Measurements from ENCODE around the gene PFN4. TPM values are rescaled to one million over a fixed set of nuclear protein-coding genes. Genes with fewer than 3 reads are reported as not detected.
A peak's percentile ranks its signal among the peaks of the same experiment; 100 is the strongest.

The PFN4 gene
- polyA plus RNA-seq, 1 of the 3 experiments (the other 2 are of a cell fraction): 0.61 TPM

DNA sequence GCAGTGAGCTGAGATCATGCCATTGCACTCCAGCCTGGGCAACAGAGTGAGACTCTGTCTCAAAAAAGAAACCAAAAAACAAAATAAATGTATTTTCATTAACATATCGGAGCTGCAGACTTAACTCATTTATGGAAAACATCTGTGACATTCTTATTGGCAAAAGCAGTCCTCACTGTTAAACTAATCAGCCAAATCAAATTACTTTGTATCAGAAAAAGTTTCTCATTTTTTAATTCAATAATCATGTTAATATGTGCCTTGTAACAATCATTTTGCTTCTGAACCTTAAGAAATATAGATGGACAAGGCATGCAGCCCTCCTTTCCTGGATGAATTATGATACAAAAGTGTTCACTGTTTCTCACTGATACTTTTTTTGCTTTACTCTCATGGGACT, 20.5 kb downstream of the PFN4 start:
- H3K4me3 ChIP-seq (ENCODE audit: low read depth in 2 of 2, low read length in 1 of 2): no peak overlapping the region
- no peaks in the 10 kb centered on the region for H3K9me2 ChIP-seq
- peaks cover 8% of the 10 kb centered on the region; the same call in 1 of the 2 replicates for H3K9me3 ChIP-seq
- H3K36me3 ChIP-seq (replicated peaks in 1 of 2; ENCODE audit: control insufficient read depth in 1 of 2, insufficient read depth in 2 of 2, low read length in 1 of 2): peaks cover 0 to 3% of the 10 kb centered on the region in 2 experiments
- H3K4me2 ChIP-seq: no peak overlapping the region
- ChIA-PET CTCF (interaction anchor here (1.1 to 5.5 kb wide), 3 partner anchors 16 to 78 kb away, joined by 3 to 38 read pairs (median 3); partner anchors contain the start of gene TP53I3), POLR2A (interaction anchor here (0.6 kb wide), 1 partner anchor 18 kb away, joined by 3 read pairs; the partner anchor contains the start of gene TP53I3)
- H3K4me1 ChIP-seq (ENCODE audit: control insufficient read depth in 1 of 2, insufficient read depth in 2 of 2, low read depth in 1 of 2, low read length in 1 of 2): peaks cover 0 to 11% of the 10 kb centered on the region in 2 experiments; a peak in 2 of 4 replicates
- no peaks in the 10 kb centered on the region for H3K79me2 ChIP-seq (ENCODE audit: insufficient read depth)
- H3K27ac ChIP-seq (ENCODE audit: low read depth in 2 of 2, low read length in 1 of 2): no peak overlapping the region
- H4K20me1 ChIP-seq (ENCODE audit: insufficient read depth): no peaks in the 10 kb centered on the region
- H2AFZ ChIP-seq (ENCODE audit: low read depth): no peak overlapping the region
- TF ChIP-seq TEAD4 (IDR thresholded peaks at IDR 0.05; ENCODE audit: borderline replicate concordance, insufficient read depth) (0 out of 2 replicates have a peak, but pooled peaks have one; percentile 14), FOSL2 (IDR thresholded peaks at IDR 0.05; ENCODE audit: borderline replicate concordance, low read depth) (no peak), EP300 (IDR thresholded peaks at IDR 0.05; ENCODE audit: borderline replicate concordance in 1 of 2, low read depth in 1 of 2, low read length in 1 of 2) (peak in 1 of 2 experiments; percentile 72; a peak in 2 of 4 replicates), SIN3A (IDR thresholded peaks at IDR 0.05; ENCODE audit: borderline replicate concordance, low read depth, low read length) (no peak), ELF1 (IDR thresholded peaks at IDR 0.05) (no peak), TCF12 (IDR thresholded peaks at IDR 0.05) (no peak), GATA2 (CRISPR knock-in tag; IDR thresholded peaks at IDR 0.05) (no peak), FOXM1 (IDR thresholded peaks at IDR 0.05; ENCODE audit: low read depth) (no peak), RFX5 (IDR thresholded peaks at IDR 0.05; ENCODE audit: low read length) (no peak), SMC3 (IDR thresholded peaks at IDR 0.05; ENCODE audit: low read depth, low read length) (no peak), EZH2phosphoT487 (IDR thresholded peaks at IDR 0.05; ENCODE audit: borderline replicate concordance, low read depth) (no peak), YY1 (IDR thresholded peaks at IDR 0.05; ENCODE audit: low read depth) (no peak), TAF1 (IDR thresholded peaks at IDR 0.05; ENCODE audit: borderline replicate concordance, low read depth, low read length) (no peak), JUND (IDR thresholded peaks at IDR 0.05) (no peak), GABPA (IDR thresholded peaks at IDR 0.05; ENCODE audit: low read depth) (no peak), RCOR1 (IDR thresholded peaks at IDR 0.05; ENCODE audit: low read length) (peak; percentile 45; the same call in 1 of the 2 replicates)
- TF ChIP-seq, protein P1, sequence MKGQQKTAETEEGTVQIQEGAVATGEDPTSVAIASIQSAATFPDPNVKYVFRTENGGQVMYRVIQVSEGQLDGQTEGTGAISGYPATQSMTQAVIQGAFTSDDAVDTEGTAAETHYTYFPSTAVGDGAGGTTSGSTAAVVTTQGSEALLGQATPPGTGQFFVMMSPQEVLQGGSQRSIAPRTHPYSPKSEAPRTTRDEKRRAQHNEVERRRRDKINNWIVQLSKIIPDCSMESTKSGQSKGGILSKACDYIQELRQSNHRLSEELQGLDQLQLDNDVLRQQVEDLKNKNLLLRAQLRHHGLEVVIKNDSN (IDR thresholded peaks at IDR 0.05; ENCODE audit: borderline replicate concordance, low read depth): no peak
- TF ChIP-seq, protein P2, sequence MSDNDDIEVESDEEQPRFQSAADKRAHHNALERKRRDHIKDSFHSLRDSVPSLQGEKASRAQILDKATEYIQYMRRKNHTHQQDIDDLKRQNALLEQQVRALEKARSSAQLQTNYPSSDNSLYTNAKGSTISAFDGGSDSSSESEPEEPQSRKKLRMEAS (IDR thresholded peaks at IDR 0.05; ENCODE audit: low read depth): no peak
- TF ChIP-seq, protein P3, sequence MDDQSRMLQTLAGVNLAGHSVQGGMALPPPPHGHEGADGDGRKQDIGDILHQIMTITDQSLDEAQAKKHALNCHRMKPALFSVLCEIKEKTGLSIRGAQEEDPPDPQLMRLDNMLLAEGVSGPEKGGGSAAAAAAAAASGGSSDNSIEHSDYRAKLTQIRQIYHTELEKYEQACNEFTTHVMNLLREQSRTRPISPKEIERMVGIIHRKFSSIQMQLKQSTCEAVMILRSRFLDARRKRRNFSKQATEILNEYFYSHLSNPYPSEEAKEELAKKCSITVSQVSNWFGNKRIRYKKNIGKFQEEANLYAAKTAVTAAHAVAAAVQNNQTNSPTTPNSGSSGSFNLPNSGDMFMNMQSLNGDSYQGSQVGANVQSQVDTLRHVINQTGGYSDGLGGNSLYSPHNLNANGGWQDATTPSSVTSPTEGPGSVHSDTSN (IDR thresholded peaks at IDR 0.05): no peak
- DNase-seq: no peak
- no peaks in the 10 kb centered on the region for H3K27me3 ChIP-seq (ENCODE audit: insufficient read depth)
- WGBS (ENCODE audit: low lambda C conversion rate): 27% methylated on average over 1 of the region's 1 CpG
- H3F3A ChIP-seq (replicated peaks; ENCODE audit: insufficient read depth): no peaks in the 10 kb centered on the region
- no peak overlapping the region for H3K9ac ChIP-seq

Data from SK-N-SH (cell line).